Hepatocyte (in vitro differentiated cells): ENCODE data around the gene ARFGEF3. TPM values are rescaled to one million over a fixed set of nuclear protein-coding genes. Genes with fewer than 3 reads are reported as not detected.

Experiments
- DNase-seq: peaks from one replicate; pipeline ENCODE4 v3.0.0-alpha.2; 2016; ENCODE audit warnings: low spot score
- H2AFZ ChIP-seq: fragments of 200-600 bp; sonication (generic); 2 replicates; pipeline ENCODE4 v1.6.0; 2016; ENCODE audit warnings: antibody characterized with exemption, mild to moderate bottlenecking
- H3K27ac ChIP-seq: fragments of 200-600 bp; sonication (generic); 2 replicates; pipeline ENCODE4 v1.5.1; 2016; ENCODE audit warnings: mild to moderate bottlenecking
- H3K27me3 ChIP-seq: fragments of 200-600 bp; sonication (generic); 2 replicates; pipeline ENCODE4 v1.6.1; 2016
- H3K36me3 ChIP-seq: fragments of 200-600 bp; sonication (generic); replicated peaks from 2 replicates; pipeline ENCODE4 v1.5.1; 2016; ENCODE audit warnings: low read depth; ENCODE audit not compliant: insufficient read depth
- H3K4me1 ChIP-seq: fragments of 200-600 bp; sonication (generic); 2 replicates; pipeline ENCODE4 v1.5.1; 2016; ENCODE audit warnings: mild to moderate bottlenecking, moderate library complexity; ENCODE audit not compliant: insufficient read depth
- H3K4me2 ChIP-seq: fragments of 200-600 bp; sonication (generic); 2 replicates; pipeline ENCODE4 v1.6.0; 2016
- H3K4me3 ChIP-seq: fragments of 200-600 bp; sonication (generic); 2 replicates; pipeline ENCODE4 v1.5.1; 2016; ENCODE audit warnings: mild to moderate bottlenecking
- H3K79me2 ChIP-seq: fragments of 200-600 bp; sonication (generic); 2 replicates; pipeline ENCODE4 v1.6.0; 2017; ENCODE audit warnings: mild to moderate bottlenecking
- H3K9me2 ChIP-seq: fragments of 200-600 bp; sonication (generic); replicated peaks from 2 replicates; pipeline ENCODE4 v1.6.0; 2017; ENCODE audit warnings: mild to moderate bottlenecking; ENCODE audit not compliant: insufficient read depth
- H3K9me3 ChIP-seq: fragments of 200-600 bp; sonication (generic); 2 replicates; pipeline ENCODE4 v1.5.1; 2016; ENCODE audit warnings: low read depth, mild to moderate bottlenecking
- H4K20me1 ChIP-seq: fragments of 200-600 bp; sonication (generic); 2 replicates; pipeline ENCODE4 v1.6.0; 2016; ENCODE audit warnings: mild to moderate bottlenecking; ENCODE audit not compliant: insufficient read depth, poor library complexity, severe bottlenecking
- CTCF ChIP-seq: fragments of 200-600 bp; sonication (generic); IDR thresholded peaks from 2 replicates; pipeline ENCODE4 v1.5.1; 2016; ENCODE audit warnings: antibody characterized with exemption, mild to moderate bottlenecking; ENCODE audit not compliant: poor library complexity
- EZH2 ChIP-seq: fragments of 200-600 bp; sonication (generic); IDR thresholded peaks from 2 replicates; pipeline ENCODE4 v1.6.1; 2016; ENCODE audit warnings: antibody characterized with exemption, mild to moderate bottlenecking, borderline replicate concordance
- EZH2phosphoT487 ChIP-seq: fragments of 200-600 bp; sonication (generic); IDR thresholded peaks from one replicate; pipeline ENCODE4 v1.6.1; 2018; ENCODE audit warnings: antibody characterized with exemption, mild to moderate bottlenecking, low read depth, moderate library complexity; ENCODE audit not compliant: unreplicated experiment, severe bottlenecking
- WGBS: methylation state at CpG from one replicate; pipeline ENCODE4 v1.1.6; 2016; ENCODE audit warnings: low lambda C conversion rate; ENCODE audit errors: missing lambda C conversion rate; 5-methylcytosine and 5-hydroxymethylcytosine counted together
- polyA plus RNA-seq: library from polyadenylated mRNA; unstranded; fragments of >200 nt; fragmentation: Nextera tagmentation; extraction: Ambion mirVana; gene quantifications from 2 replicates; pipeline ENCODE4 v1.2.1, GENCODE V29; 2016
- total RNA-seq: library from RNA; depleted of rRNA; stranded (reverse); fragments of >200 nt; gene quantifications from 2 replicates; pipeline ENCODE4 v1.2.3, GENCODE V29; 2014

ARFGEF3 gene
- total and polyA plus RNA-seq, 2 experiments from 2014 or later = 0.83 to 3.9 TPM

GRCh38 chr6:138277835-138278234, 116.1 kb downstream of the ARFGEF3 start:
- no peaks in the 10 kb centered on the region for H3K9me3 ChIP-seq
- H3K36me3 ChIP-seq = no peaks in the 10 kb centered on the region
- no peak overlapping the region for H3K4me2 ChIP-seq
- H4K20me1 ChIP-seq = no peaks in the 10 kb centered on the region
- 96% methylated on average over 4 of the region's 4 CpGs for WGBS
- no peaks in the 10 kb centered on the region for H3K79me2 ChIP-seq
- no peak for DNase-seq
- H3K27ac ChIP-seq = no peak overlapping the region
- TF ChIP-seq EZH2phosphoT487 = no peak
- no peak overlapping the region for H2AFZ ChIP-seq
- no peaks in the 10 kb centered on the region for H3K4me1 ChIP-seq
- no peaks in the 10 kb centered on the region for H3K9me2 ChIP-seq
- no peak overlapping the region for H3K4me3 ChIP-seq
- H3K27me3 ChIP-seq = no peaks in the 10 kb centered on the region

GRCh38 chr6:138278326-138278725, 116.6 kb downstream of the ARFGEF3 start:
- TF ChIP-seq EZH2 = no peak
- peak; percentile 47 for TF ChIP-seq CTCF
- Histone ChIP-seq H3K4me2 (no peak overlapping the region), H3K27ac (no peak overlapping the region), H3K27me3 (no peaks in the 10 kb centered on the region), H3K4me1 (no peaks in the 10 kb centered on the region), H3K9me3 (no peaks in the 10 kb centered on the region), H4K20me1 (no peaks in the 10 kb centered on the region), H2AFZ (no peak overlapping the region), H3K9me2 (no peaks in the 10 kb centered on the region), H3K79me2 (no peaks in the 10 kb centered on the region), H3K4me3 (no peak overlapping the region), H3K36me3 (no peaks in the 10 kb centered on the region)
- 79% methylated on average over 12 of the region's 12 CpGs for WGBS
- DNase-seq = peak; percentile 50

- TF ChIP-seq EZH2phosphoT487 (no peak), EZH2 (no peak), CTCF (no peak)
- H3K4me3 ChIP-seq = no peak overlapping the region
- H3K79me2 ChIP-seq = no peaks in the 10 kb centered on the region
- H2AFZ ChIP-seq = no peak overlapping the region
- WGBS = 86% methylated on average over 6 of the region's 6 CpGs
- H3K9me3 ChIP-seq = no peaks in the 10 kb centered on the region
- H4K20me1 ChIP-seq = no peaks in the 10 kb centered on the region
- H3K9me2 ChIP-seq = no peaks in the 10 kb centered on the region
- H3K36me3 ChIP-seq = no peaks in the 10 kb centered on the region
- H3K27me3 ChIP-seq = no peaks in the 10 kb centered on the region
- no peak for DNase-seq
- no peak overlapping the region for H3K4me2 ChIP-seq
- no peaks in the 10 kb centered on the region for H3K4me1 ChIP-seq
- no peak overlapping the region for H3K27ac ChIP-seq
These were observed 124.1 kb downstream of the ARFGEF3 start for GRCh38 chr6:138285800-138286199.

GRCh38 chr6:138286698-138287097, 125.0 kb downstream of the ARFGEF3 start:
- WGBS = 98% methylated on average over 17 of the region's 17 CpGs
- Histone ChIP-seq H3K4me2 (no peak overlapping the region), H3K79me2 (no peaks in the 10 kb centered on the region), H3K27ac (no peak overlapping the region), H3K4me3 (no peak overlapping the region), H3K27me3 (no peaks in the 10 kb centered on the region), H3K9me2 (no peaks in the 10 kb centered on the region), H2AFZ (no peak overlapping the region), H4K20me1 (no peaks in the 10 kb centered on the region), H3K4me1 (no peaks in the 10 kb centered on the region), H3K36me3 (no peaks in the 10 kb centered on the region), H3K9me3 (no peaks in the 10 kb centered on the region)
- TF ChIP-seq EZH2 = no peak
- no peak for TF ChIP-seq CTCF
- no peak for TF ChIP-seq EZH2phosphoT487
- no peak for DNase-seq
